A673 (cell line): ENCODE results near the gene STH. TPM values are rescaled to one million over a fixed set of nuclear protein-coding genes. Genes with fewer than 3 reads are reported as not detected.

Experiments
- BruUV-seq: library from RNA; stranded (reverse); fragments of 400-500 nt; replicated peaks from 2 replicates; lab custom pipeline; 2021; lab: Mats Ljungman, UMichigan
- CTCF ChIA-PET: fragments of 300-600 bp; sonication (Branson Sonifier 250); formaldehyde crosslinking; loops from one replicate; lab custom pipeline; 2022; ENCODE audit warnings: antibody characterized with exemption; lab: Charles Lee
- POLR2A ChIA-PET: fragments of 300-600 bp; sonication (Branson Sonifier 250); formaldehyde crosslinking; loops from one replicate; lab custom pipeline; 2022; ENCODE audit warnings: antibody characterized with exemption; ENCODE audit not compliant: low non-redundant PET; lab: Charles Lee
- DNase-seq: peaks from one replicate; pipeline ENCODE4 v3.0.0-alpha.2; 2015; ENCODE audit warnings: low spot score
- H3K27ac ChIP-seq: fragments of 200-600 bp; sonication (generic); 2 replicates; pipeline ENCODE4 v1.5.1; 2016; ENCODE audit warnings: mixed run types, low read depth, mild to moderate bottlenecking, mixed read lengths, antibody characterized with exemption, low read length; ENCODE audit not compliant: poor library complexity, severe bottlenecking
- H3K27me3 ChIP-seq: fragments of 200-600 bp; sonication (generic); replicated peaks from 2 replicates; pipeline ENCODE4 v1.6.1; 2017; ENCODE audit warnings: mixed run types, low read depth, mild to moderate bottlenecking, mixed read lengths, antibody characterized with exemption, low read length; ENCODE audit not compliant: insufficient read depth, poor library complexity
- H3K36me3 ChIP-seq: fragments of 200-600 bp; sonication (generic); 2 replicates; pipeline ENCODE4 v1.6.1; 2016; ENCODE audit warnings: mixed run types, mild to moderate bottlenecking, mixed read lengths, antibody characterized with exemption, low read length; ENCODE audit not compliant: insufficient read depth, poor library complexity, severe bottlenecking
- H3K4me1 ChIP-seq: fragments of 200-600 bp; sonication (generic); 2 replicates; pipeline ENCODE4 v1.6.1; 2017; ENCODE audit warnings: mixed run types, mild to moderate bottlenecking, mixed read lengths, antibody characterized with exemption, low read length; ENCODE audit not compliant: insufficient read depth, poor library complexity, severe bottlenecking
- H3K4me3 ChIP-seq: fragments of 200-600 bp; sonication (generic); 2 replicates; pipeline ENCODE4 v1.5.1; 2016; ENCODE audit warnings: low read depth, mixed run types, mild to moderate bottlenecking, mixed read lengths, low read length; ENCODE audit not compliant: poor library complexity, severe bottlenecking
- H3K9me3 ChIP-seq: fragments of 200-600 bp; sonication (generic); 2 replicates; pipeline ENCODE4 v1.6.1; 2016; ENCODE audit warnings: mixed run types, low read depth, mild to moderate bottlenecking, mixed read lengths, antibody characterized with exemption, low read length; ENCODE audit not compliant: poor library complexity, severe bottlenecking
- CTCF ChIP-seq: fragments of 300-800, 200-600 bp; sonication (generic); conservative IDR thresholded peaks from 2 replicates; pipeline ENCODE4 v1.5.1; 2017; ENCODE audit warnings: low read depth, mild to moderate bottlenecking, antibody characterized with exemption, low read length, moderate library complexity, mixed read lengths
- EZH2 ChIP-seq: fragments of 200-600 bp; sonication (generic); IDR thresholded peaks from 2 replicates; pipeline ENCODE4 v1.6.1; 2017; ENCODE audit warnings: borderline replicate concordance, low read depth, mild to moderate bottlenecking, mixed read lengths, antibody characterized with exemption, low read length; ENCODE audit not compliant: poor library complexity, severe bottlenecking
- intact Hi-C: fragments of 100-400 bp; cut with micrococcal nuclease; formaldehyde crosslinking; loops from one replicate; pipeline ENCODE4 v1.10.0; 2022; ENCODE audit not compliant: unreplicated experiment
- total RNA-seq: library from RNA; stranded (reverse); gene quantifications from 2 replicates; pipeline ENCODE4 v1.2.3, GENCODE V29; 2021

STH gene
- total RNA-seq, 1 experiment from 2014 or later: not detected

- Histone ChIP-seq H3K9me3 (no peaks in the 10 kb centered on the region), H3K36me3 (peaks cover 26% of the 10 kb centered on the region), H3K4me3 (no peak overlapping the region), H3K27ac (no peak overlapping the region), H3K4me1 (no peaks in the 10 kb centered on the region), H3K27me3 (no peaks in the 10 kb centered on the region)
- intact Hi-C loops: no loop called here
- CTCF ChIA-PET: no interaction called here
- BruUV-seq: no TSS peak
- TF ChIP-seq CTCF (no peak), EZH2 (no peak)
- DNase-seq: no peak
- POLR2A ChIA-PET: no interaction called here
These were observed 31.7 kb downstream of the STH start for GRCh38 chr17:46030752-46031151.

DNA sequence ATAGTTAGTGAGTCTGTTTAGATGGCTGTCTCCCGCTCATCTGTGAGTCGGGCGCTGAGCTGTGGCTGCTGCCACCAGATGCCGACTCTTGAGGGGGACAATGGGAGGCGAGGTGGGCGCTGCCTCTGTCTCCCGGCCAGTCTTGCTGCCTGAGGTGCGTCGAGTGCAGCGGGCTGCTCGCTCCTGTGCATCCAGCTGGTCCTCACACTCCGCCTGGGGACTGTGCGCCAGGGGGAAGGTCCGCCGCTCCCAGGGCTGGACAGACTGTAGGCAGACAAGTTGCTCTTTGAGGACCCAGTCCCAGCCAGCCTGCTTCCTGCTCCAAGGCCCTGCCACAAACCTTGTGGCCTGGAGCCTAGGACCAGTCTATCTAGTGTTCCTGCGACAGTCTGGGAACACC, 32.4 kb downstream of the STH start:
- intact Hi-C loops: no loop called here
- BruUV-seq: no TSS peak
- no peaks in the 10 kb centered on the region for H3K27me3 ChIP-seq
- TF ChIP-seq CTCF: no peak
- TF ChIP-seq EZH2: no peak
- peaks cover 28% of the 10 kb centered on the region for H3K36me3 ChIP-seq
- no peak for DNase-seq
- H3K4me3 ChIP-seq: no peak overlapping the region
- H3K27ac ChIP-seq: no peak overlapping the region
- H3K9me3 ChIP-seq: no peaks in the 10 kb centered on the region
- CTCF ChIA-PET: no interaction called here
- H3K4me1 ChIP-seq: no peaks in the 10 kb centered on the region
- POLR2A ChIA-PET: no interaction called here

DNA sequence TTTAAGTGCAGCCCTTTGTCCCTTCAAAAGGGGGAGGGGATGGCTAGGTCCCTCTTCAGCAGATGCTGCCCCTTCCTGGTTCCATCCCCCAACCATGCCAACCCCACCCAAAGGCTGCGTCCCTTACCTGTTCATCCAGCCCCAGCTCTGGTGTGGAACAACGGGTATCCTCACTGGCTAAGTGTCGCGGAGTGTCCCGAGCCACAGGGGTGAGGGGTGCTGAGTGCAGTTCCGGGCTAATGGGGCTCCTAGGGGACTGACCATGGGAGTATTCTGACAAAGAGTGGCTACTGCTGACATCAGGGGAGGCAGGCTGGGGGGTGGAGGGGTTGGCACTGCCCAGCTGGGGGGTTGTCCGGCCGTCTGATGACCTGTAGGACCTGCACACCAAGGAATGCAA, 32.9 kb downstream of the STH start:
- no peaks in the 10 kb centered on the region for H3K4me1 ChIP-seq
- H3K27ac ChIP-seq: no peak overlapping the region
- TF ChIP-seq CTCF (no peak), EZH2 (no peak)
- DNase-seq: no peak
- H3K9me3 ChIP-seq: no peaks in the 10 kb centered on the region
- H3K4me3 ChIP-seq: no peak overlapping the region
- ChIA-PET CTCF (no interaction called here), POLR2A (no interaction called here)
- intact Hi-C loops: no loop called here
- no TSS peak for BruUV-seq
- H3K36me3 ChIP-seq: peaks cover 32% of the 10 kb centered on the region
- no peaks in the 10 kb centered on the region for H3K27me3 ChIP-seq
